GM12878 (cell line): ENCODE measurements around the gene DICER1. TPM values are rescaled to one million over a fixed set of nuclear protein-coding genes. Genes with fewer than 3 reads are reported as not detected.

ENCODE experiments used
- ATAC-seq: fragments of 200-7000 bp; cut with Tn5 transposase; 3 replicates; pipeline ENCODE4 v1.9.1; 2020; ENCODE audit warnings: mild to moderate bottlenecking, moderate library complexity
- BruUV-seq: library from RNA; stranded (reverse); fragments of 400-500 nt; replicated peaks from 2 replicates; lab custom pipeline; 2021; lab: Mats Ljungman, UMichigan
- CTCF ChIA-PET: fragments of 300-600 bp; sonication (Branson Sonifier 250); formaldehyde crosslinking; extraction: SDS; loops from one replicate; lab custom pipeline; 2021; ENCODE audit warnings: inconsistent platforms; lab: Yijun Ruan, JAX
- POLR2A ChIA-PET: fragments of 350-600 bp; formaldehyde crosslinking; extraction: SDS; loops from one replicate; lab custom pipeline; 2021; ENCODE audit warnings: inconsistent platforms; lab: Charles Lee
- RAD21 ChIA-PET: fragments of 300-600 bp; sonication (Branson Sonifier 250); formaldehyde crosslinking; loops from one replicate; lab custom pipeline; 2023; ENCODE audit warnings: antibody characterized with exemption; ENCODE audit not compliant: unreplicated experiment; lab: Charles Lee
- SMC1A ChIA-PET: fragments of 300-600 bp; sonication (Branson Sonifier 250); formaldehyde crosslinking; loops from one replicate; lab custom pipeline; 2023; ENCODE audit not compliant: unreplicated experiment, uncharacterized antibody; lab: Charles Lee
- DNase-seq: peaks from one replicate; pipeline ENCODE4 v3.0.0-alpha.2; 2011; ENCODE audit warnings: low read depth, low spot score
- FAIRE-seq: peaks from 3 replicates; lab custom pipeline; 2011; peaks lifted over from hg19 to GRCh38; lab: Jason Lieb, UNC
- H2AFZ ChIP-seq: 2 replicates; pipeline ENCODE4 v1.6.0; 2011; ENCODE audit warnings: low read depth, low read length, control low read depth; ENCODE audit not compliant: control insufficient read depth
- H3K27ac ChIP-seq: 2 replicates; pipeline ENCODE4 v1.5.1; 2011; ENCODE audit warnings: control low read depth; ENCODE audit not compliant: control insufficient read depth, insufficient read depth
- H3K27me3 ChIP-seq, 2 experiments: replicated peaks in 1 of 2; 2 replicates each; pipeline versions ENCODE4 v1.6.0 to v1.6.1; 2011; ENCODE audit warnings: low read length in 1 of 2; ENCODE audit not compliant: control insufficient read depth in 2 of 2, insufficient read depth in 2 of 2
- H3K36me3 ChIP-seq, 2 experiments: 2 replicates each; pipeline ENCODE4 v1.5.1; 2011; ENCODE audit warnings: low read length in 1 of 2; ENCODE audit not compliant: control insufficient read depth in 2 of 2, insufficient read depth in 2 of 2
- H3K4me1 ChIP-seq: 2 replicates; pipeline ENCODE4 v1.6.1; 2011; ENCODE audit warnings: mild to moderate bottlenecking, low read length, moderate library complexity, mixed read lengths; ENCODE audit not compliant: control insufficient read depth, insufficient read depth
- H3K4me2 ChIP-seq: 2 replicates; pipeline ENCODE4 v1.6.0; 2011; ENCODE audit warnings: control low read depth; ENCODE audit not compliant: control insufficient read depth, insufficient read depth
- H3K4me3 ChIP-seq: fragments of 200-600 bp; sonication (generic); 2 replicates; pipeline ENCODE4 v1.5.1; 2016
- H3K79me2 ChIP-seq: 2 replicates; pipeline ENCODE4 v1.6.0; 2011; ENCODE audit warnings: low read length; ENCODE audit not compliant: control insufficient read depth, insufficient read depth
- H3K9ac ChIP-seq: 2 replicates; pipeline ENCODE4 v1.8.0; 2011; ENCODE audit warnings: low read length, control low read depth, mixed read lengths; ENCODE audit not compliant: control insufficient read depth, insufficient read depth
- H3K9me3 ChIP-seq: replicated peaks from 3 replicates; pipeline ENCODE4 v1.5.1; 2011; ENCODE audit warnings: mild to moderate bottlenecking, low read length; ENCODE audit not compliant: control insufficient read depth, insufficient read depth
- H4K20me1 ChIP-seq: 2 replicates; pipeline ENCODE4 v1.6.0; 2011; ENCODE audit not compliant: control insufficient read depth, insufficient read depth
- BHLHE40 ChIP-seq, 2 experiments: fragments of 450-650 bp in 1 of 2; IDR thresholded peaks; 2 replicates each; pipeline ENCODE4 v1.6.1; 2011 to 2017; ENCODE audit warnings: low read depth in 2 of 2, borderline replicate concordance in 1 of 2, improper control_type of control experiment in 1 of 2, low read length in 1 of 2, mild to moderate bottlenecking in 1 of 2
- BRCA1 ChIP-seq: IDR thresholded peaks from 2 replicates; pipeline ENCODE4 v1.6.1; 2011; ENCODE audit warnings: low read depth, low read length, improper control_type of control experiment
- CEBPB ChIP-seq, 2 experiments: fragments of 150-350 bp in 1 of 2; IDR thresholded peaks; 2 replicates each; pipeline ENCODE4 v1.6.1; 2012 to 2014; ENCODE audit warnings: low read depth in 2 of 2, low read length in 2 of 2, borderline replicate concordance in 1 of 2, inconsistent platforms in 1 of 2
- CHD4 ChIP-seq: fragments of 200-600 bp; sonication (generic); IDR thresholded peaks from 2 replicates; pipeline ENCODE4 v1.6.1; 2016; ENCODE audit warnings: mild to moderate bottlenecking
- HDGF ChIP-seq: fragments of 450-650 bp; IDR thresholded peaks from 2 replicates; pipeline ENCODE4 v1.6.1; 2016; ENCODE audit warnings: antibody characterized with exemption
- IKZF1 ChIP-seq: fragments of 450-650 bp; conservative IDR thresholded peaks from 2 replicates; pipeline ENCODE4 v1.6.1; 2017; ENCODE audit warnings: antibody characterized with exemption, mild to moderate bottlenecking
- MXI1 ChIP-seq: fragments of 150-350 bp; IDR thresholded peaks from 2 replicates; pipeline ENCODE4 v1.6.1; 2011; ENCODE audit warnings: low read depth, mild to moderate bottlenecking, inconsistent platforms, low read length, improper control_type of control experiment
- NBN ChIP-seq: fragments of 450-650 bp; IDR thresholded peaks from 2 replicates; pipeline ENCODE4 v1.6.1; 2016
- NFYB ChIP-seq: IDR thresholded peaks from 2 replicates; pipeline ENCODE4 v1.6.1; 2011; ENCODE audit warnings: low read depth, mild to moderate bottlenecking, low read length, improper control_type of control experiment, moderate library complexity; ENCODE audit not compliant: insufficient read depth
- TCF3 ChIP-seq: IDR thresholded peaks from 2 replicates; pipeline ENCODE4 v1.6.1; 2012; ENCODE audit warnings: low read depth, mild to moderate bottlenecking, low read length, borderline replicate concordance; ENCODE audit not compliant: insufficient read depth
- ZBED1 ChIP-seq: IDR thresholded peaks from 2 replicates; pipeline ENCODE4 v1.6.1; 2016; ENCODE audit warnings: borderline replicate concordance
- ZNF274 ChIP-seq: IDR thresholded peaks from one replicate; pipeline ENCODE4 v1.8.0; 2011; ENCODE audit not compliant: insufficient read length, insufficient read depth
- WGBS: methylation state at CpG from one replicate; pipeline ENCODE4 v1.1.6; 2016; ENCODE audit warnings: low lambda C conversion rate; ENCODE audit not compliant: insufficient replicate concordance, insufficient coverage; ENCODE audit errors: missing lambda C conversion rate; 5-methylcytosine and 5-hydroxymethylcytosine counted together
- in situ Hi-C: fragments of 300-500 bp; cut with MboI; formaldehyde crosslinking; loops from 9 replicates; pipeline ENCODE4 v1.14.3; 2018; ENCODE audit warnings: mixed read lengths
- intact Hi-C: fragments of 100-400 bp; cut with micrococcal nuclease; formaldehyde crosslinking; loops from one replicate; pipeline ENCODE4 v1.14.2; 2022; ENCODE audit not compliant: unreplicated experiment
- polyA plus RNA-seq, 11 experiments: library from polyadenylated mRNA; depleted of rRNA in 4 of 11; unstranded in 6 of 11; stranded (reverse) in 5 of 11; fragments of >200 nt; fragmentation: Nextera tagmentation in 4 of 11; fragmentation: Illumina TruSeq in 1 of 11; extraction: Ambion mirVana in 4 of 11; extraction: Trizol in 1 of 11; gene quantifications; 1 replicate in 1 of 11; 2 replicates in 10 of 11; pipeline versions ENCODE4 v1.2.1 to v1.2.3, GENCODE V29; 2011 to 2016; ENCODE audit warnings: inconsistent platforms in 2 of 11, missing spikeins in 2 of 11, low read depth in 1 of 11
- total RNA-seq, 4 experiments: library from RNA; depleted of rRNA in 3 of 4; stranded (reverse); fragments of >200 nt in 3 of 4; fragmentation: Illumina TruSeq in 1 of 4; extraction: Trizol in 1 of 4; gene quantifications; 2 replicates each; pipeline versions ENCODE4 v1.2.1 to v1.2.3, GENCODE V29; 2013 to 2021
- TF ChIP-seq, protein P1 (sequence below): fragments of 450-650 bp; IDR thresholded peaks from 2 replicates; pipeline ENCODE4 v1.6.1; 2017; ENCODE audit warnings: borderline replicate concordance
- TF ChIP-seq, protein P2 (sequence below): IDR thresholded peaks from 2 replicates; pipeline ENCODE4 v1.6.1; 2012; ENCODE audit warnings: low read depth, low read length, improper control_type of control experiment

The DICER1 gene
- total and polyA plus RNA-seq, 10 of the 15 experiments (the other 5 are each of a cell fraction or from before 2014, with no cell fraction given), result 6.8 to 70.8 (median 37.1) TPM

DNA sequence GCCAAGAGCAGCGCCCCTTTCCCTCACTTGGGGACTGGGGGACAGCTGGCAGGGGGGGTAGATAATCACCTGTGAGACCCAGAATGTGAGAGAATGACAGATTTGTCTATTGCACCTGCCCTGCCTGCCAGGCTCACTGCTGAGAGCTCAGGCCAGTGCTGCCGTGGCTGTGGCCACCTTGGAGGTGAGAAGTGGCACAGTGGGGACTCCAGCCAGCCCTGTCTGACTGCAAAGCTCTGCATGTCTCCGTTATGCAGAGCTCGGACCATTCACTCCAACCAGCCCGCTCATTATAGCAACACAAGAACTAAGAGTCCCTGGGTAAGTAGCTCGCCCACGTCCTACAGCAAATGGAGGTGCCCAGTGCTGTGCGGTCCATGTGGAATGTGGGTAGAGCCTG lies 88.8 kb downstream of the DICER1 start:
- Histone ChIP-seq H3K4me3 (no peak overlapping the region), H3K27ac (no peak overlapping the region)
- TF ChIP-seq ZNF274 (no peak), CHD4 (no peak), BHLHE40 (IDR thresholded peaks at IDR 0.05; ENCODE audit: borderline replicate concordance in 1 of 2, low read depth in 2 of 2, low read length in 1 of 2) (no peak), HDGF (no peak), BRCA1 (no peak)
- TF ChIP-seq, protein P1, sequence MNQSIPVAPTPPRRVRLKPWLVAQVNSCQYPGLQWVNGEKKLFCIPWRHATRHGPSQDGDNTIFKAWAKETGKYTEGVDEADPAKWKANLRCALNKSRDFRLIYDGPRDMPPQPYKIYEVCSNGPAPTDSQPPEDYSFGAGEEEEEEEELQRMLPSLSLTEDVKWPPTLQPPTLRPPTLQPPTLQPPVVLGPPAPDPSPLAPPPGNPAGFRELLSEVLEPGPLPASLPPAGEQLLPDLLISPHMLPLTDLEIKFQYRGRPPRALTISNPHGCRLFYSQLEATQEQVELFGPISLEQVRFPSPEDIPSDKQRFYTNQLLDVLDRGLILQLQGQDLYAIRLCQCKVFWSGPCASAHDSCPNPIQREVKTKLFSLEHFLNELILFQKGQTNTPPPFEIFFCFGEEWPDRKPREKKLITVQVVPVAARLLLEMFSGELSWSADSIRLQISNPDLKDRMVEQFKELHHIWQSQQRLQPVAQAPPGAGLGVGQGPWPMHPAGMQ, result no peak
- TF ChIP-seq, all 136 proteins: peak for 0
- CTCF ChIA-PET, result no interaction called here
- H3K79me2 ChIP-seq, result no peaks in the 10 kb centered on the region
- in situ Hi-C loops, result no loop called here
- no peaks in the 10 kb centered on the region for H3K4me1 ChIP-seq
- H2AFZ ChIP-seq, result no peak overlapping the region
- DNase-seq, result no peak
- POLR2A ChIA-PET, result no interaction called here
- no TSS peak for BruUV-seq
- no peaks in the 10 kb centered on the region for H4K20me1 ChIP-seq
- 33% methylated on average over 8 of the region's 8 CpGs for WGBS
- RAD21 ChIA-PET, result no interaction called here
- H3K9me3 ChIP-seq, result no peaks in the 10 kb centered on the region
- intact Hi-C loops, result no loop called here
- SMC1A ChIA-PET, result interaction anchor here (0.6 kb wide), 1 partner anchor 114 kb away, joined by 3 read pairs; no protein-coding TSS in a partner anchor
- ATAC-seq, result no peak
- no peaks in the 10 kb centered on the region; a peak in 2 of 4 replicates for H3K27me3 ChIP-seq
- no peak overlapping the region for H3K9ac ChIP-seq
- FAIRE-seq, result no peak
- no peak overlapping the region for H3K4me2 ChIP-seq
- no peaks in the 10 kb centered on the region for H3K36me3 ChIP-seq

DNA sequence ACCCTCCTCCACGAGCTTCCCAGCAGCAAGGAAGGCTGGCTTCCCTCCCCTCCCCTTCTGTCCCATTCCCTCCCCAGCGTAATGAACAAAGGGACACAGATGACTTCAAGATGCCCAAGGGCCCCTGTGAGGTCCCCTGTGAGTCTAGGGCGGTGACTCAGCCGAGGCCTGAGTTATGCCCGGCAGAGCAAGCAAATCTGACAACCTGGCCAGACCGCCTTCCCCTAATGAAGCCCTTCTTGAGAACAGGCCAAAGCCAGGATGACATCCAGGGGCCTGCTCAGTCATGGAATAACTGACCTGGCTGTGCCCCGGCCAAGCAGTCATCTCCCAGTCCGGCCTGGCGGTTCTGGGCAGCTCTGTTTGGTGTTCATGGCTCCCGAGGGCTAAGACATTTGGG lies 89.2 kb downstream of the DICER1 start:
- CTCF ChIA-PET, result no interaction called here
- in situ Hi-C loops (no loop called here), intact Hi-C loops (no loop called here)
- RAD21 ChIA-PET, result no interaction called here
- ATAC-seq, result no peak
- WGBS, result 46% methylated on average over 8 of the region's 10 CpGs
- H3K36me3 ChIP-seq, result no peaks in the 10 kb centered on the region
- H3K4me3 ChIP-seq, result no peak overlapping the region
- no peak for DNase-seq
- no peaks in the 10 kb centered on the region for H3K4me1 ChIP-seq
- no peaks in the 10 kb centered on the region for H3K79me2 ChIP-seq
- no peaks in the 10 kb centered on the region; a peak in 2 of 4 replicates for H3K27me3 ChIP-seq
- SMC1A ChIA-PET, result no interaction called here
- no peak for FAIRE-seq
- no peak overlapping the region for H3K9ac ChIP-seq
- H3K9me3 ChIP-seq, result no peaks in the 10 kb centered on the region
- H3K4me2 ChIP-seq, result no peak overlapping the region
- POLR2A ChIA-PET, result no interaction called here
- no peak overlapping the region for H2AFZ ChIP-seq
- H4K20me1 ChIP-seq, result no peaks in the 10 kb centered on the region
- no TSS peak for BruUV-seq
- no peak overlapping the region for H3K27ac ChIP-seq
- TF ChIP-seq, protein P2, sequence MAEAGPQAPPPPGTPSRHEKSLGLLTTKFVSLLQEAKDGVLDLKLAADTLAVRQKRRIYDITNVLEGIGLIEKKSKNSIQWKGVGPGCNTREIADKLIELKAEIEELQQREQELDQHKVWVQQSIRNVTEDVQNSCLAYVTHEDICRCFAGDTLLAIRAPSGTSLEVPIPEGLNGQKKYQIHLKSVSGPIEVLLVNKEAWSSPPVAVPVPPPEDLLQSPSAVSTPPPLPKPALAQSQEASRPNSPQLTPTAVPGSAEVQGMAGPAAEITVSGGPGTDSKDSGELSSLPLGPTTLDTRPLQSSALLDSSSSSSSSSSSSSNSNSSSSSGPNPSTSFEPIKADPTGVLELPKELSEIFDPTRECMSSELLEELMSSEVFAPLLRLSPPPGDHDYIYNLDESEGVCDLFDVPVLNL, result no peak
- TF ChIP-seq NFYB (no peak), MXI1 (no peak), CEBPB (IDR thresholded peaks at IDR 0.05; ENCODE audit: borderline replicate concordance in 1 of 2, low read depth in 2 of 2, low read length in 2 of 2) (no peak), NBN (no peak), TCF3 (no peak), IKZF1 (no peak), ZBED1 (no peak)
